NCI-H82 (cell line): Measurements from ENCODE around the gene ANXA11.
"Not testable (repeated sequence)": the region's sequence is repeated elsewhere in the genome, so short reads cannot be mapped to it uniquely, and the experiment has no call there.

Source experiments
- DNase-seq: peaks from one replicate; lab custom pipeline; 2025; lab: John Stamatoyannopoulos, UW

Gene ANXA11

DNA sequence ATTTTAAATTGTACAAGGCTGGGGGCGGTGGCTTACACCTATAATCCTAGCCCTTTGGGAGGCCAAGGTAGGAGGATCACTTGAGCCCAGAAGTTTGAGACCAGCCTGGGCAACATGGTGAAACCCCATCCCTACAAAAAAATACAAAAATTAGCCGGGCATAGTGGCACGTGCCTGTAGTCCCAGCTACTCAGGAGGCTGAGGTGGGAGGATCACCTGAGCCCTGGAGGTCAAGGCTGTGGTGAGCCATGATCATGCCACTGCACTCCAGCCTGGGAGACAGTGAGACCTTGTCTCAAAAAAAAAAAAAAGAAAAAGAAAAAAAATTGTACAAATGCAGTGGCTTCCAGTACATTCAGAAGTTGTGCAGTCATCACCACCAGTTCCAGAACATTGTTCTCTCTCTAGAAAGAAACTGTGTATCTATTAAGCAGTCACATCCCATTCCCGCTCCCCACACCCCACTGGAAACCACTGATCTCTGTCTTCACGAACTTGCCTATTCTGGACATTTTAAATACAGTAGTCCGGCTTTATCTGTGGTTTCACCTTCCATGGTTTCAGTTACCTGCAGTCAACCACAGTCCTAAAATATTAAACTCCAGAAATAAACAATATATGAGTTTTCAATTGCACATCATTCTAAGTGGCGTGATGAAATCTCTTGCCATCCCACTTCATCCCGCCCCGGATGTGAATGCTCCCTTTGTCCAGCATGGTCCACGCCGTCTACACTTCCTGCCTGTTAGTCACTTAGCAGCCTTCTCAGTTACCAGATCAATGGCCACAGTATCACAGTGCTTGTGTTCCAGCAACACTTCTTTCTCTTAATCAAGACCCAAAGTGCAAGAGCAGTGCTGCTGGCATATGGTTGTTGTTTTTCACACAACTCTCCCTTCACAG is 59.7 kb downstream of the ANXA11 start:
- peak; percentile 28 for DNase-seq

DNA sequence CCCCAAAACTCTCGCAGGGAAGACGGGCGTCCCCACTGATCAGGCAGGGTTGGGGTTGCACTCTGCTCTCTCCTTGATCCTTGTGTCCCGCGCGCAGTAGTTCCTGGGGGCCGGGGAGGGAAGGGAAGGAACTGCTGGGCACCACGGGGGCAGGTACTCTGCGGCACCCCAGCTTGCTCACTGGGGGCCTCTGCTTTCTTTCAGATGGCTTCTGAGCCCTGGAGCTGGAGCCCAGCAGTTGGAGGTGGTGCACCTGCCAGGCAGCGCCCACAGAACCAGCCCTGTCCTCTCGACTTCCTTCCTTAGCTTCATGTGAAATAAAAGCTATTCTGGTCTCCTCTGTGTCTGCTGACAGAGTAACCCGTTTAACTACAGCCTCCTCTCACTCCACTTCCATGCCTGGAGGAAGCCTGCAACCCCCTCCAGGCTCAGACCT is 60.6 kb downstream of the ANXA11 start:
- DNase-seq: no peak

DNA sequence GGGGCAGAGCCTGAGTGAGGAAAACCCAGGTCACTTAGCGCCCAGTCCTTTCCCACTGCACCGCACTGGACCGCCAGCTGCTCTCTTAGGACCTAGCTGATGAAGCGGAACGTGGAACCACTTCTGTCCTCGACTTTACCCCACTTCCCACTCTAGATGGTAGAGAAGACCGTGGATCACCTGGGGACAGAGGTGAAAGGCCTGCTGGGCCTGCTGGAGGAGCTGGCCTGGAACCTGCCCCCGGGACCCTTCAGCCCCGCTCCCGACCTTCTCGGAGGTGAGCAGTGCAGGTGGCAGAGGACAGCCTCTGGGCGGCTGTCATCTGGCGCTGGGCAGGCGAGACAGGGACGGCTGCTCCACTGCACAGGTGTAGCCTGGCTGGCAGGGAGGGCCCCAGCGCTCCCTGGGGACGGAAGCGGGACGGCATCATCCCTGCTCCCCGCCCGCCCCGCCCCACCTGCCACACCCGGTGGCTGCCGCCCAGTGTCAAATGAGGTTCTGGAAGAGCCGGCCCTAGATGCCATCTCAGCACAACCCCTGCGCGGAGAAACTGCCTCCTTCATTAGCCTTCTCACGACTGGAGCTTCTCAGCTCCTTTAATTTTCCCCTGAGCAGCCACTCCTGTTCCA is 61.2 kb downstream of the ANXA11 start:
- peak; percentile 25 for DNase-seq

DNA sequence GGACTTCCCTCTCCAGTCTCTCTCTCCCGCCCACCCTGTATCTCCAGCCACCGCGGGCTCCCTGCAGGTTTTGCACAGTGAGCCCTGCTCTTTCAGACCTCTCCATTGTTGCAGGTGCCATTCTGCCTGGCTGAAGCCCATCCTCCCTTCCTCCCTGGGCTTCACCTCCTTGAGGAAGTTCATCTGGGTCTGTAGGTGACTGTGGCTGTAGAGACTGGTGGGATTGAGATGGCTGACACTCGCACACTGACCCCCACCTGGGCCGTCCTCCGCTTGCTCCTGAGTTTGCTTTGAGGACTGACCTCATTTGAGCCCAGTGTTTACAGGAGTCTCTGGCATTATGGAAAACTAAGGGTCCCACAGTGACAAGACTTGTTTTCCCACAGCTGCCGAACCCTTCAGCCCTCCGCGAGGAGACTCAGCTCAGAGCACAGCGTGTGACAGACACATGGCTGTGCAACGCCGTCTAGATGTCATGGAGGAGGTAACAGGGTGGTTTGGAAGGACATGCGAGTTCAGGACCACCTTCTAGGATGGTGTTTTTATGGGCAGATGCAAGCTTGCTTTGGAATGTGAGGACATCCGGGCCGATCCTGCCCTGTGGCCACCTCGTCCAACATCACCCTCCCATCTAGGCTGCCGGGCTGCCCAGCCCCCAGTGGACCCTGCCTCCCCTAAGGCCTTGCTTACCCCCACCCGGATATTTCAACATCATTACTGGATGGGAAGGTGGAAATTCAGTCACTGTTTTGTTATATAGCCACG is 63.5 kb downstream of the ANXA11 start:
- no peak for DNase-seq

DNA sequence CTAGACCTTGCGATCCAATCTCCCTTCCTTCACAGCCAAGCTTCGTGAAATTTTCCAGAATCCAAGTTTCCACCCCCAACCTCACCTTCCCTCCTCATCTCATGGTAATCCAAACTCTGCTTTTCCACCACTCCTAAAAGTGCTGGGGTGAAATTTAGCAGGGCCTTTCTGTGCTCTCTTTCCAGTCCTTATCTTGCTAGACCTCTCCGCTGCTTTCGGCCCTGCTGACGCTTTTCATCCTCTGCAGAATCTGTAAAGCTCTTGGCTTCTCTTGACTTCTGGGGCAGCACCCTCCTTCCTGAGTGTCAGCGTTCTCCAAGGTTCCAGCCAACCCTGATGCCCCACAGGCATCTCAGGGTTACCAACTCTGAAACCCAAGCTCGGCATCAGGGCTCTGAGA is 65.1 kb downstream of the ANXA11 start:
- DNase-seq: no peak

DNA sequence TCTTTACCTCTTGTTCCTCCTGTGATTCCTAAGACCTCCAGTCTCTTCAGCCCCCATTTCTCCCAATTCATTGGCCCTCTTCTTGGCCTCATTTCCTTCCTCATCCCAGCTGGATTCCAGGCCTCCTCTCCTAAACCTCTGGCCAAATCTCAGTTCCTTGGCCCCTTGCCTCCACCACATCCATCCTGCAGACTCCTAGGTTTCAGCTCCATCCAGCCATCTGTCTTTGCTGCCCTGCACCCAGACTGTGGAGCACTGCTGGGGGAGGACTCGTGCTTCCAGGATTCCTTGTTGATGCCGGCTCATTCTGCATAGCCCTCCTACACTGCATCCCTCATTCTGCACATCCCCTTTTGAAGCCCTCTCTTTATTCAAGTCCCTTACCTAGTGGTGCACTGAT is 66.1 kb downstream of the ANXA11 start:
- no peak for DNase-seq

DNA sequence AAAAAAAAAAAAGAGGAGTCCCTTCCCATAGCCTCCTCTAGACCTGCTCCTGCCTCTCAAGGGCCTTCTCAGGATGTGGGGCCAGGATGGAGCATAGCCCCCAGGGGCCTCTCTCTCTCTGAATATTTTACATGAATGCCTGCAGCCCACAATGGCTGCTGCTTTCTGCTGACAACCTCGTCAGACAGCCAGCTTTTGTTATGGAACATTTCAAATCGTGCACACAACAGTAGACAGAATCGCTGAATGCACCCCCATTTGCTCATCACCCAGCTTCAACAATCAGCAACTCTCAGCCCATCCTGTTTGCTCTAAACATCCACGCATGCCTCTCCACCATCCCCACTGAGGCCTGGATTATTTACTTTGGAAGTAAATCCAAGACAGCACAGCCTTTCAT is 67.4 kb downstream of the ANXA11 start:
- DNase-seq: no peak

DNA sequence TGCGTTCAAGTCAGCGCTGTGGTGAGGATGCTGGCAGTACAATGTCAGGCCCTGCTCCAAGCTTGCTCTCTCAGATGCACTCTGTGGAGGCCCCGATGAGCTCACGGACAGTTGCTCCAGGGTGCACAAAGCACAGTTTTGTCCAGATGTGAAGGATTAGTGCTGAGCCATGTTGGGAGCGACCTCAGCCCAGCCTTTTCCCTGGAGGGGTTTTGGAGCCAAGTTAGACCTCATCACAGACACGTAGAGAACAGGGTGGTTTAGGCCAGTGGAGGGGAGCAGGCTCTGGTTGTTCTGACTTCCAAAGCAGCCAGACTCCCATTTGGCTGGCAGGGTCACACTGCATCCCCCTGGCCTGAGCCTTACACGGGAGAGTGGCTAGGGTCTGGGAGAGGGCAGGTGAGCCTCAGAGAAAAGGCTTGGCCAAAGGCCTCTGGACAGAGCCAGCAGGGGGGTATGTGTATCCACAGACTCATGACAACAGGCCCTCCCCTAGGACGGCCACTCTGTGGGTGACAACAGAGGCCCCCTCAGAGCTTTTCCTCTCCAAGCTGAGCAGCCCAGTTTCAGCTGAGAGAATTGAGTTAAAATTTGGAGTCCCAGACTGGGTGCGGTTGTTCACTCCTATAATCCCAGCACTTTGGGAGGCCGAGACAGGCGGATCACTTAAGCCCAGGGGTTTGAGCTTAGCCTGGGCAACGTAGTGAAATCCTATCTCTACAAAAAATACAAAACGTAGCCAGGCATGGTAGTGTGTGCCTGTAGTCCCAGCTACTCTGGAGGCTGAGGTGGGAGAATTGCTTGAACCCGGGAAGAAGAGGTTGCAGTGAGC is 68.1 kb downstream of the ANXA11 start:
- DNase-seq: no peak

DNA sequence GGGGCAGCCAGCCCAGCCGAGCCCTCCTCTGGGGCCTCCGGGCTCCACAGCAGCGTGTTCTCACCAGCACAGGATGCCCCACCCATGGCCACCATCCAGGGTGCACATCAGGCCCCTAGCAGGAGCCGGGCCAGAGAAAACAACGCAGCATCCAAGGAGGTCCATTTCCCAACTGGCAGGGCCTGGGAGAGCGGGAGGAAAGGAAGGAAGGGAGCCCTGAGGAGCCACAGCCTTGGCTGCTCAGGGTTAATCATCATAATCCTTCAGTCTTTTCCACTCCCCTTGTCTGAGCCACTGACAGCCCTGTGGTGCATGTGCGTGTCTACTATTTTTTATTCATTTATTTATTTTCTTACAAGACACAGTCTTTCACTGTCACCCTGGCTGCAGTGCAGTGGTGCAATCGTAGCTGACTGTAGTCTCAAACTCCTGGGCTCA is 69.2 kb downstream of the ANXA11 start:
- peak; percentile 5 for DNase-seq

DNA sequence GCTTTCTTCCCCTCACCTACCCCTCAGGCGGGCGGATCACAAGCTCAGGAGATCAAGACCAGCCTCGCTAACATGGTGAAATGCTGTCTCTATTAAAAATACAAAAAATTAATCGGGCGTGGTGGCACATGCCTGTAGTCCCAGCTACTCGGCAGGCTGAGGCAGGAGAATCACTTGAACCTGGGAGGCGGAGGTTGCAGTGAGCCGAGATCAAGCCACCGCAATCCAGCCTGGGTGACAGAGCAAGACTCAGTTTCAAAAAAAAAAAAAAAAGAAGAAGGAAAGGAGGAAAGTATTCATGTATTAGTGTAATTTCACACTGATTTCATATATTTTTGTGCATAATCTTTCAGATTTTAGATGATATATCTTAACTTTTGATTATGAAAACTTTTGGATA is 71.7 kb downstream of the ANXA11 start:
- DNase-seq: not testable (repeated sequence)

DNA sequence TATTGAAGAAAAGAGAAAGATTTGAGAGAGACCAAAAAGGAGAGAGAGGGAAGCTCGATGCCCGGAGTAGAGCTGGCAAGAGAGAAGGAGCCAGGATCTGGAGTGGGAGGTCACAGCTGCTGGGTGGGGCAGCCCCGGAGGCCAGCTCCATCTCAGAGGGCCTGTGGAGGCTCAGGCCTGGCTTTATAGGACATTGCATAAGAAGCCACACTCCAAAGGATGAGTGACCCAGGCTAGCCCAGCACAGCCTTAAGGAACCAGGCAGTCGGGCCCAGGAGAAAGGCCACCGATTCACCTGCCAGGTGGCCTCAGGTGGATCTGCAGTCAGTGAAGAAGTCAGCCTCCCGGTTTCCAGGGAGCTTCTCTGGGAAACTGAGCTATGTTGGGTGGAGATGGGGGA is 72.1 kb downstream of the ANXA11 start:
- no peak for DNase-seq

DNA sequence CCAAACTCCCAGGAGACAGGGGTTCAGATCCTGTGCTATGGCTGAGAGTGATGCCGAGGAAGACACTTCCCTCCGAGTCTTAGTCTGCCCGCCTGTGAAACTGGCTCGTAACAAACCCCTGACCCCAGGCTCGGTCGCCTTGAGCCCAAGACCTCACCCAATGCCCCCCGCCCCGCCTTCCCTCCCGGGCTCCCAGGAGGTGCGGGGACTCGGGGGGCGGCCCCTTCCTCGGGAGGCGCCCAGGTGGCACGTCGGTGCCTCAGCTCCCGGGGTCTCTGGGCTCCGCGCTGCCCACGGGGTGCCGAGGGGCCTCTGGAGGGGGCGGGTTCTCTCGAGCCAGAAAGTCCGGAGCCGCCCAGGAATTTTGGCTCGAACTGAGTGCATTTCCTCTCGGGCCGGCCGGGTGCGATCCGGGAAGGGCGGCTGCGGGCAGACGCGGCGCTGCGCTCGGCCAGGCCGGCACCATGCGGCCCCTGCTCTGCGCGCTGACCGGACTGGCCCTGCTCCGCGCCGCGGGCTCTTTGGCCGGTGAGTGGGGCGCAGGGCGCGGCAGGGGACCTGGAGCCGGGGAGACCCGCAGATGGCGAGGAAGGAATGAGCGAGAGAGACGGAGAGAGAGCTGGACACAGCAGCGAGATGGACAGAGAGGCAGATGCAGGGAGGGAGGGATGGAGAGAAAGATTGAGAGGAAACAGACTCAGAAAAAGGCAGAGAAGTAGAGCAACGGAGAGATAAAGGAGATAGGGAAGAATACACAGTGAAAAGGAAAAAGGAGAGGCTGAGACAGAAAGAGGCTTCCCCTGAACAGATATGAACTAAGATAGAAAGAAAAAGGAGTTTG is 72.8 kb downstream of the ANXA11 start, which contains the start of gene PLAC9:
PLAC9 (plus strand) TSS at position 432 of the 841 bp plus-strand sequence; CDS start at position 465, 33 bp downstream.
- no peak for DNase-seq

DNA sequence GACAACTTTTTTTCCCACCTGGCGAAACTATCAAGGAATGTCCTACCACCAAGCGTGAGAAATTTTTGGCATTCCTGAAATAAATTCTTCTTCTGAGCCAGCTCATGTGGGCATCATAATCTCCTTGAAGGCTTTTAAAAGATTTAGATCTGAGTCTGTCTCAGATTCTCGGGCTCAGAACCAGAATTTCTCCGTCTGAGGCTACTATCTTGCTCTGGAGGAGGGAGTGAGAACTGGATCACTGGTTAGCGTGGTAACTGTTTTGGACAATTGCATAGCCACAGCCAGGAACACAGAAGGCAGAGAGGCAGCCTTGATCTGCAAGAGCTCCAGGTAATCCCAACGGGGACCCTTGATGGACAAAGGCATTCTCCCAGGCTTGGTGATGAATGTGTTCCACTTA is 73.8 kb downstream of the ANXA11 start:
- DNase-seq: no peak

DNA sequence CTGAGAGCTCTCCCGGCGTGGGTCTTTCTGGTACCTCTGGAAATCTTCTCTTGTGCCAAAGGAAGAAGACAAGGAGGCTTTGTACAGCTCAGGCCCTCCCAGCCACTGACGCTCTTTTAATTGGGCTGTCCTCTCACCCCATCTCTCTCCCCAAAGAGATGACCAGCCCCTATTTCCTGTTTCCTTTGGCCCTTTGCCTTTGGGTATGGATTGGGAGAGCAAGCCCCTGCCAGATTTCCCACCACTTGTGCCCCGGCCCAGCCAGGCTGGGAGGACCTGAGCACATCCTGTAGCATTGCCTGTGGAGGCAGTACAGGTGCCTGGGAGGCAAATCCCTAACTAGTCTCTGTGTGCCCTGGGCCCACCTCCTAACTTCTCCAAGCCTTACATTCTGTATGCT is 78.5 kb downstream of the ANXA11 start:
- no peak for DNase-seq

DNA sequence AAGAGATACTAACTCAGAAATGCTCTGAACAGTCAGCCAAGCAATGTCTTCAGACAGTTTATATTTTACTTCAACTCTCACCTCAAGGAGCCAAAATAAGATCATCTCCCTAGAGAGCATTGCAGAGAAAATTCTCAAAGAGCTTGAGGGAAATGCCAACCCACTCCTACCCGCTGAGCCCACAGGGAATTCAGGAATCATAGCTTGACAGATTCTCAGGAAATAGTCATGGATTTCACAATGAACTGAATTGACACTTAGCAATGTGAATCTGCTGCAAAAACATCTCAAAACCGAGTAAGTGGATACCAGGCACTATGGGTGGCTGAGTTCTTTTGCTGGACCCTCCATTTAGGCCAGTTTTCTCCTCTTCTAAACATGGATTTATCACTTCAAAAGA is 82.6 kb downstream of the ANXA11 start:
- no peak for DNase-seq

DNA sequence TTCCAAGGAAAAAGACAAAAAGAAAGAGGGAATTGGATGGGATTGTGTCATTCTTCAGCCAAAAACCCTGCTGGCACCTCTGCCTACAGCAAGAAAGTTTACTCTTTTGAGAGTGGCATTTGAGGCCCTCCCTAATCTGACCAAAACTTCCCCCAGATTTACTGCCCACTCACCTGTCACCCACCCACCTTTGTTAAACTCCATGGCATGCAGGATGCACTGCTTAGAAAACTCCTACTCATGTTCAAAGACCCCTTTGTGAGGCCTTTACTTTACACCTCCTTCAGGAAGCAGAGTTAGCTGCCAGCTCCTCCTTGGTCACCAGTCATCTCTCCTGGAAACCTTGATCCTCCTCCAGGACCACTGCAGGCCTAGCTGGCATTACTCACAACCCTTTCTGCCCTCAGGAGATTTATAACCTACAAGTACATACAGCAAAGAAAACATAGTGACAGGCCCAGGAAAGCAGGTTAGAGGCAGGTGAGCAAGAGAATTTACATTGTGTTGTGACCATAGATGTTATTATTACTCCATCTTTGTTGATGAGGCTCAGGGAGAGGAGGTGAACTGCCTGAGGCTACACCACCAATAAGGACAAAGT is 83.1 kb downstream of the ANXA11 start:
- no peak for DNase-seq

DNA sequence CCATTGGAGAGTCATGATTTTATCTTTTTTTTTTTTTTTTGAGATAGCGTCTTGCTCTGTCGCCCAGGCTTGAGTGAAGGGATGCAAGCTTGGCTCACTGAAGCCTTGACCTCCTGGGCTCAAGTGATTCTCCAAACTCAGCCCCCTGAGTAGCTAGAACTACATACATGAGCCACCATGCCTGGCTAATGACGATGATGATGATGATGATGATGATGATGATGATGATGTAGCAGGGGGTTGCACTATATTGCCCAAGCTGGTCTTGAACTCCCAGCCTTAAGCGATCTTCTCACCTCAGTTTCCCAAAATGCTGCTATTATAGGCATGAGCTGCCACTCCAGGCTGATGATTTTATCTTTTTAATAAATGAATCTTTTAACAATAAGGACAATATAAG is 86.7 kb downstream of the ANXA11 start:
- DNase-seq: no peak

DNA sequence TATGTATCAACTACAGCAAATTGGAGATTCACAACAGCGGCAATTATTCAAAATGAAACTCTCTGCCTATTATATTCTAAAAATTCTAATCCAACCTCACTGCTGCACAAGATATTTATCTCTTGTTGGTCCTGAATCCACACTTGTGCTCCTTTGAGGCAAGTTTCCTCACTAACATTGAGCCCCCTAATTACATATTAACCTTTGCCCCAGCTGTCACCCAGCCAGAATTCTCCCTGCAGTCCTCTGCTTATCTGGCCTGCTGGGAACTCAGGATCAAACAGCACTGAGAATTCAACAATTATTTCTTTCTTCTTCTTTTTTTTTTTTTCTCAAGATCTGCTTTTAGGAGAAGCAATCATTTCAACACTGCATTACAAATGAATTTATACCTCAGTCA is 94.4 kb downstream of the ANXA11 start:
- DNase-seq: peak; percentile 17

DNA sequence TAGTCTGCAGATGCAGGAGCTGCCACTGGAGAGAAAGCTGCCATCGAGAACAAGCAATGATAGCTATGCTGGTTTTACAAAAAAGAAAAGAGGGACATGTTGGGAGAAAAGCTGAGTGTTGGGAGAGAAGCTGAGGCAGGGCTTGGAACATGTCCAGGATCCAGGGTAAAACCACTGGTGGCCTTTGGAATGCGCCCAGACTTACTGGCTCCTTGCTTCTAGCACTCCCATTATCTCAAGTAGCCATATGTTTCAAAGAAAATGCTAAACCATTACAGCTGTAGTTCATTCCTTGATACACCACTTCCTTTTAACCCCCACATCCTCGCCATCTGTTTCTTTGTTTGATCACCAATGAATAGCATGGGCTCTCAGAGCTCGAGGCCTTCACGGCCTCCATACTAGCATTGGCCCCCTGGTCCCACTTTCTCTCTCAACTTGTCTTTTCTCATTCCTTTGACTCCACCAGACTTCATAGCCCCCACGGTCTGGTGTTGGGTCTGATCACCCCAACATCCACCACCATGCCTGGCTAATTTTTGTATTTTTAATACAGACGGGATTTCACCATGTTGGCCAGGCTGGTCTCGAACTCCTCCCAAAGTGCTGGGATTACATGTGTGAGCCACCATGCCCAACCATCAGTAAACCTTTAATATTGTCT is 96.6 kb downstream of the ANXA11 start:
- DNase-seq: peak; percentile 15
